GM23338 (cell line): Measurements from ENCODE around the gene TBPL2. TPM values are rescaled to one million over a fixed set of nuclear protein-coding genes. Genes with fewer than 3 reads are reported as not detected.
A peak's percentile ranks its signal among the peaks of the same experiment; 100 is the strongest.

Experiments
- ATAC-seq: fragments of 200-7000 bp; cut with Tn5 transposase; 3 replicates; pipeline ENCODE4 v1.9.1; 2020
- DNase-seq: peaks from one replicate; pipeline ENCODE4 v3.0.0-alpha.2; 2015; ENCODE audit warnings: low spot score
- H2AFZ ChIP-seq: fragments of 200-600 bp; sonication (generic); 2 replicates; pipeline ENCODE4 v1.8.0; 2016; ENCODE audit warnings: antibody characterized with exemption, mild to moderate bottlenecking, moderate library complexity
- H3F3A ChIP-seq: fragments of 200-600 bp; sonication (generic); replicated peaks from 2 replicates; pipeline ENCODE4 v1.8.0; 2017; ENCODE audit warnings: antibody characterized with exemption, mixed run types, low read depth
- H3K27ac ChIP-seq: fragments of 200-600 bp; sonication (generic); 2 replicates; pipeline ENCODE4 v1.6.1; 2016; ENCODE audit warnings: low read depth
- H3K27me3 ChIP-seq: fragments of 200-600 bp; sonication (generic); 2 replicates; pipeline ENCODE4 v1.8.0; 2016; ENCODE audit warnings: mild to moderate bottlenecking, mixed run types, moderate library complexity; ENCODE audit not compliant: insufficient read depth
- H3K36me3 ChIP-seq: fragments of 200-600 bp; sonication (generic); 2 replicates; pipeline ENCODE4 v1.8.0; 2016; ENCODE audit warnings: mild to moderate bottlenecking; ENCODE audit not compliant: insufficient read depth
- H3K4me1 ChIP-seq: fragments of 200-600 bp; sonication (generic); 2 replicates; pipeline ENCODE4 v1.8.0; 2016; ENCODE audit warnings: mild to moderate bottlenecking, moderate library complexity; ENCODE audit not compliant: insufficient read depth
- H3K4me2 ChIP-seq: fragments of 200-600 bp; sonication (generic); 2 replicates; pipeline ENCODE4 v1.7.1; 2017; ENCODE audit warnings: mixed run types
- H3K4me3 ChIP-seq: fragments of 200-600 bp; sonication (generic); 2 replicates; pipeline ENCODE4 v1.6.1; 2016; ENCODE audit warnings: mixed run types
- H3K79me2 ChIP-seq: fragments of 200-600 bp; sonication (generic); replicated peaks from 2 replicates; pipeline ENCODE4 v1.8.0; 2017; ENCODE audit warnings: mild to moderate bottlenecking; ENCODE audit not compliant: insufficient read depth
- H3K9me2 ChIP-seq: fragments of 200-600 bp; sonication (generic); 2 replicates; pipeline ENCODE4 v1.8.0; 2017; ENCODE audit not compliant: insufficient read depth
- H4K20me1 ChIP-seq: fragments of 200-600 bp; sonication (generic); replicated peaks from 2 replicates; pipeline ENCODE4 v1.8.0; 2017; ENCODE audit warnings: mild to moderate bottlenecking; ENCODE audit not compliant: insufficient read depth
- H3K27ac Mint-ChIP-seq: 2 replicates; pipeline ENCODE4 v1.8.0; 2020; ENCODE audit warnings: inconsistent platforms, mild to moderate bottlenecking, moderate library complexity, mixed read lengths
- H3K27me3 Mint-ChIP-seq: 3 replicates; pipeline ENCODE4 v1.8.0; 2022; ENCODE audit warnings: low read depth, mild to moderate bottlenecking, moderate library complexity, mixed read lengths, inconsistent platforms; ENCODE audit not compliant: insufficient read depth, poor library complexity
- H3K36me3 Mint-ChIP-seq: 3 replicates; pipeline ENCODE4 v1.8.0; 2021; ENCODE audit warnings: low read depth, mild to moderate bottlenecking, inconsistent platforms, moderate library complexity, mixed read lengths
- H3K4me1 Mint-ChIP-seq: 3 replicates; pipeline ENCODE4 v1.8.0; 2020; ENCODE audit warnings: mild to moderate bottlenecking, inconsistent platforms, mixed read lengths
- H3K4me3 Mint-ChIP-seq: 3 replicates; pipeline ENCODE4 v1.8.0; 2021; ENCODE audit warnings: moderate library complexity, mild to moderate bottlenecking, inconsistent platforms, mixed read lengths
- H3K9me3 Mint-ChIP-seq: 3 replicates; pipeline ENCODE4 v1.8.0; 2020; ENCODE audit warnings: moderate library complexity, mild to moderate bottlenecking, inconsistent platforms, mixed read lengths
- CREB1 ChIP-seq: fragments of 250-450 bp; sonication (Bioruptor Pico); IDR thresholded peaks from 2 replicates; pipeline ENCODE4 v1.5.0; 2020; ENCODE audit warnings: low read depth, mild to moderate bottlenecking, moderate library complexity
- EZH2phosphoT487 ChIP-seq: fragments of 200-600 bp; sonication (generic); IDR thresholded peaks from one replicate; pipeline ENCODE4 v1.8.1; 2018; ENCODE audit warnings: antibody characterized with exemption; ENCODE audit not compliant: unreplicated experiment
- NANOG ChIP-seq: IDR thresholded peaks from 2 replicates; pipeline ENCODE4 v1.6.1; 2016; ENCODE audit warnings: antibody characterized with exemption, borderline replicate concordance
- POLR2AphosphoS5 ChIP-seq: IDR thresholded peaks from 2 replicates; pipeline ENCODE4 v1.6.1; 2016; ENCODE audit warnings: antibody characterized with exemption, low read depth
- ZNF114 ChIP-seq: fragments of 250-450 bp; sonication (Bioruptor Pico); IDR thresholded peaks from 2 replicates; pipeline ENCODE4 v1.5.0; 2020; ENCODE audit warnings: mild to moderate bottlenecking, moderate library complexity
- ZNF331 ChIP-seq: fragments of 250-450 bp; sonication (Bioruptor Pico); IDR thresholded peaks from 2 replicates; pipeline ENCODE4 v1.5.0; 2020; ENCODE audit warnings: low read depth, mild to moderate bottlenecking, moderate library complexity
- polyA plus RNA-seq: library from polyadenylated mRNA; unstranded; fragments of >200 nt; fragmentation: Nextera tagmentation; extraction: Ambion mirVana; gene quantifications from 2 replicates; pipeline ENCODE4 v1.2.1, GENCODE V29; 2016
- total RNA-seq: library from RNA; depleted of rRNA; stranded (reverse); fragments of >200 nt; shearing (Covaris generic); gene quantifications from 2 replicates; pipeline ENCODE4 v1.2.3, GENCODE V29; 2014
- TF ChIP-seq, protein P1 (sequence below): IDR thresholded peaks from 2 replicates; pipeline ENCODE4 v1.6.1; 2016; ENCODE audit warnings: antibody characterized with exemption
- TF ChIP-seq, protein P2 (sequence below): fragments of 250-450 bp; sonication (Bioruptor Pico); IDR thresholded peaks from 2 replicates; pipeline ENCODE4 v1.5.0; 2020; ENCODE audit warnings: mild to moderate bottlenecking, moderate library complexity
- TF ChIP-seq, protein P3 (sequence below), 2 experiments: fragments of 200-600 bp in 1 of 2; sonication (generic) in 1 of 2; conservative IDR thresholded peaks; 2 replicates each; pipeline versions ENCODE4 v1.5.1 to v1.6.1; 2016 to 2017; ENCODE audit warnings: antibody characterized with exemption in 2 of 2, low read depth in 2 of 2, mild to moderate bottlenecking in 2 of 2, moderate library complexity in 1 of 2

TBPL2 gene
- total and polyA plus RNA-seq, 2 experiments from 2014 or later: 0.24 TPM; not detected in 1

DNA sequence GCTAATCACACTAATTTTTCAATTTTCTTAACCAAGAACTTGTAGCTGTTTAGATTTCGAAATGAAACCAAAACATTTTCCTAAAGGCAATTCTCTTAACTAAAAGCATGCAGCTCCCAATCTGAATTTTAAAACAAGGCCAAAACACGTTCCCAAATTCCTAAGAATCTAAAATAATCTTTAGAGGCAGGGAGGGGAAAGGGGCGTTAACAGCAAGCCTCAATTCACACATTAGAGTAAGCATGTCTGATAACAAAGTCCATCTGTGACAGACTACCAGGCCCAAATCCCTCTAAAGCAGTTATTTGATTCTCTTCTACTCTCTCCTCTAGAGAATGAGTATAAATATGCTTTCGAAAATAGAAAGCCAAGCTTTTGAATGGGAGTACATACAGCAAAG is 29.5 kb downstream of the TBPL2 start:
- no peaks in the 10 kb centered on the region for H3K9me2 ChIP-seq
- peak overlapping the region; percentile 97 for H3K4me2 ChIP-seq
- peak overlapping the region; percentile 93 for H3K4me3 ChIP-seq
- H3K79me2 ChIP-seq: peaks cover 56% of the 10 kb centered on the region
- H3K4me1 Mint-ChIP-seq: peaks cover 23% of the 10 kb centered on the region
- no peak for DNase-seq
- H3K4me1 ChIP-seq: peaks cover 18% of the 10 kb centered on the region
- peak overlapping the region; percentile 90 for H2AFZ ChIP-seq
- H3K27me3 ChIP-seq: no peaks in the 10 kb centered on the region
- no peaks in the 10 kb centered on the region for H3K36me3 ChIP-seq
- H4K20me1 ChIP-seq: no peaks in the 10 kb centered on the region
- peak overlapping the region; percentile 58; the same call in 1 of the 2 replicates for H3K27ac ChIP-seq
- TF ChIP-seq, protein P1, sequence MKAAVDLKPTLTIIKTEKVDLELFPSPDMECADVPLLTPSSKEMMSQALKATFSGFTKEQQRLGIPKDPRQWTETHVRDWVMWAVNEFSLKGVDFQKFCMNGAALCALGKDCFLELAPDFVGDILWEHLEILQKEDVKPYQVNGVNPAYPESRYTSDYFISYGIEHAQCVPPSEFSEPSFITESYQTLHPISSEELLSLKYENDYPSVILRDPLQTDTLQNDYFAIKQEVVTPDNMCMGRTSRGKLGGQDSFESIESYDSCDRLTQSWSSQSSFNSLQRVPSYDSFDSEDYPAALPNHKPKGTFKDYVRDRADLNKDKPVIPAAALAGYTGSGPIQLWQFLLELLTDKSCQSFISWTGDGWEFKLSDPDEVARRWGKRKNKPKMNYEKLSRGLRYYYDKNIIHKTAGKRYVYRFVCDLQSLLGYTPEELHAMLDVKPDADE: no peak
- TF ChIP-seq NANOG (no peak), CREB1 (CRISPR knock-in tag) (no peak), EZH2phosphoT487 (no peak), POLR2AphosphoS5 (no peak), ZNF114 (CRISPR knock-in tag) (no peak), ZNF331 (CRISPR knock-in tag) (no peak)
- TF ChIP-seq, protein P2, sequence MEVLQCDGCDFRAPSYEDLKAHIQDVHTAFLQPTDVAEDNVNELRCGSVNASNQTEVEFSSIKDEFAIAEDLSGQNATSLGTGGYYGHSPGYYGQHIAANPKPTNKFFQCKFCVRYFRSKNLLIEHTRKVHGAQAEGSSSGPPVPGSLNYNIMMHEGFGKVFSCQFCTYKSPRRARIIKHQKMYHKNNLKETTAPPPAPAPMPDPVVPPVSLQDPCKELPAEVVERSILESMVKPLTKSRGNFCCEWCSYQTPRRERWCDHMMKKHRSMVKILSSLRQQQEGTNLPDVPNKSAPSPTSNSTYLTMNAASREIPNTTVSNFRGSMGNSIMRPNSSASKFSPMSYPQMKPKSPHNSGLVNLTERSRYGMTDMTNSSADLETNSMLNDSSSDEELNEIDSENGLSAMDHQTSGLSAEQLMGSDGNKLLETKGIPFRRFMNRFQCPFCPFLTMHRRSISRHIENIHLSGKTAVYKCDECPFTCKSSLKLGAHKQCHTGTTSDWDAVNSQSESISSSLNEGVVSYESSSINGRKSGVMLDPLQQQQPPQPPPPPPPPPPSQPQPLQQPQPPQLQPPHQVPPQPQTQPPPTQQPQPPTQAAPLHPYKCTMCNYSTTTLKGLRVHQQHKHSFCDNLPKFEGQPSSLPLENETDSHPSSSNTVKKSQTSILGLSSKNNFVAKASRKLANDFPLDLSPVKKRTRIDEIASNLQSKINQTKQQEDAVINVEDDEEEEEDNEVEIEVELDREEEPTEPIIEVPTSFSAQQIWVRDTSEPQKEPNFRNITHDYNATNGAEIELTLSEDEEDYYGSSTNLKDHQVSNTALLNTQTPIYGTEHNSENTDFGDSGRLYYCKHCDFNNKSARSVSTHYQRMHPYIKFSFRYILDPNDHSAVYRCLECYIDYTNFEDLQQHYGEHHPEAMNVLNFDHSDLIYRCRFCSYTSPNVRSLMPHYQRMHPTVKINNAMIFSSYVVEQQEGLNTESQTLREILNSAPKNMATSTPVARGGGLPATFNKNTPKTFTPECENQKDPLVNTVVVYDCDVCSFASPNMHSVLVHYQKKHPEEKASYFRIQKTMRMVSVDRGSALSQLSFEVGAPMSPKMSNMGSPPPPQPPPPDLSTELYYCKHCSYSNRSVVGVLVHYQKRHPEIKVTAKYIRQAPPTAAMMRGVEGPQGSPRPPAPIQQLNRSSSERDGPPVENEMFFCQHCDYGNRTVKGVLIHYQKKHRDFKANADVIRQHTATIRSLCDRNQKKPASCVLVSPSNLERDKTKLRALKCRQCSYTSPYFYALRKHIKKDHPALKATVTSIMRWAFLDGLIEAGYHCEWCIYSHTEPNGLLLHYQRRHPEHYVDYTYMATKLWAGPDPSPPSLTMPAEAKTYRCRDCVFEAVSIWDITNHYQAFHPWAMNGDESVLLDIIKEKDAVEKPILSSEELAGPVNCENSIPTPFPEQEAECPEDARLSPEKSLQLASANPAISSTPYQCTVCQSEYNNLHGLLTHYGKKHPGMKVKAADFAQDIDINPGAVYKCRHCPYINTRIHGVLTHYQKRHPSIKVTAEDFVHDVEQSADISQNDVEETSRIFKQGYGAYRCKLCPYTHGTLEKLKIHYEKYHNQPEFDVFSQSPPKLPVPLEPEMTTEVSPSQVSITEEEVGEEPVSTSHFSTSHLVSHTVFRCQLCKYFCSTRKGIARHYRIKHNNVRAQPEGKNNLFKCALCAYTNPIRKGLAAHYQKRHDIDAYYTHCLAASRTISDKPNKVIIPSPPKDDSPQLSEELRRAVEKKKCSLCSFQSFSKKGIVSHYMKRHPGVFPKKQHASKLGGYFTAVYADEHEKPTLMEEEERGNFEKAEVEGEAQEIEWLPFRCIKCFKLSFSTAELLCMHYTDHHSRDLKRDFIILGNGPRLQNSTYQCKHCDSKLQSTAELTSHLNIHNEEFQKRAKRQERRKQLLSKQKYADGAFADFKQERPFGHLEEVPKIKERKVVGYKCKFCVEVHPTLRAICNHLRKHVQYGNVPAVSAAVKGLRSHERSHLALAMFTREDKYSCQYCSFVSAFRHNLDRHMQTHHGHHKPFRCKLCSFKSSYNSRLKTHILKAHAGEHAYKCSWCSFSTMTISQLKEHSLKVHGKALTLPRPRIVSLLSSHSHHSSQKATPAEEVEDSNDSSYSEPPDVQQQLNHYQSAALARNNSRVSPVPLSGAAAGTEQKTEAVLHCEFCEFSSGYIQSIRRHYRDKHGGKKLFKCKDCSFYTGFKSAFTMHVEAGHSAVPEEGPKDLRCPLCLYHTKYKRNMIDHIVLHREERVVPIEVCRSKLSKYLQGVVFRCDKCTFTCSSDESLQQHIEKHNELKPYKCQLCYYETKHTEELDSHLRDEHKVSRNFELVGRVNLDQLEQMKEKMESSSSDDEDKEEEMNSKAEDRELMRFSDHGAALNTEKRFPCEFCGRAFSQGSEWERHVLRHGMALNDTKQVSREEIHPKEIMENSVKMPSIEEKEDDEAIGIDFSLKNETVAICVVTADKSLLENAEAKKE (CRISPR knock-in tag): no peak
- TF ChIP-seq, protein P3, sequence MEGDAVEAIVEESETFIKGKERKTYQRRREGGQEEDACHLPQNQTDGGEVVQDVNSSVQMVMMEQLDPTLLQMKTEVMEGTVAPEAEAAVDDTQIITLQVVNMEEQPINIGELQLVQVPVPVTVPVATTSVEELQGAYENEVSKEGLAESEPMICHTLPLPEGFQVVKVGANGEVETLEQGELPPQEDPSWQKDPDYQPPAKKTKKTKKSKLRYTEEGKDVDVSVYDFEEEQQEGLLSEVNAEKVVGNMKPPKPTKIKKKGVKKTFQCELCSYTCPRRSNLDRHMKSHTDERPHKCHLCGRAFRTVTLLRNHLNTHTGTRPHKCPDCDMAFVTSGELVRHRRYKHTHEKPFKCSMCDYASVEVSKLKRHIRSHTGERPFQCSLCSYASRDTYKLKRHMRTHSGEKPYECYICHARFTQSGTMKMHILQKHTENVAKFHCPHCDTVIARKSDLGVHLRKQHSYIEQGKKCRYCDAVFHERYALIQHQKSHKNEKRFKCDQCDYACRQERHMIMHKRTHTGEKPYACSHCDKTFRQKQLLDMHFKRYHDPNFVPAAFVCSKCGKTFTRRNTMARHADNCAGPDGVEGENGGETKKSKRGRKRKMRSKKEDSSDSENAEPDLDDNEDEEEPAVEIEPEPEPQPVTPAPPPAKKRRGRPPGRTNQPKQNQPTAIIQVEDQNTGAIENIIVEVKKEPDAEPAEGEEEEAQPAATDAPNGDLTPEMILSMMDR (conservative IDR thresholded peaks at IDR 0.05; ENCODE audit: low read depth in 2 of 2): no peak
- no peaks in the 10 kb centered on the region for H3K9me3 Mint-ChIP-seq
- H3K27ac Mint-ChIP-seq: peak overlapping the region; percentile 94
- peak overlapping the region; percentile 90 for H3K4me3 Mint-ChIP-seq
- H3K27me3 Mint-ChIP-seq: no peaks in the 10 kb centered on the region
- ATAC-seq: no peak
- no peaks in the 10 kb centered on the region for H3F3A ChIP-seq
- H3K36me3 Mint-ChIP-seq: no peaks in the 10 kb centered on the region
